Measurements from ENCODE around the gene P2RX4. TPM values are rescaled to one million over a fixed set of nuclear protein-coding genes. Genes with fewer than 3 reads are reported as not detected.
"Not testable (repeated sequence)": the region's sequence is repeated elsewhere in the genome, so short reads cannot be mapped to it uniquely, and the experiment has no call there.

P2RX4 gene
- total RNA-seq (2022) (40.4 and 44.7 TPM in 2 replicates), Bru-seq, nascent RNA (percentile 74 among the genes with signal in this experiment), BruChase-seq, experiment 1, labeled RNA remaining after a 2-hour chase (percentile 73 among the genes with signal in this experiment), BruChase-seq, experiment 2, labeled RNA remaining after a 6-hour chase (percentile 71 among the genes with signal in this experiment)
- long read RNA-seq, transcript P2RX4-203 (13 exons, 1,836 nt): minor isoform, 5 of 96 reads
- long read RNA-seq, transcript P2RX4-202 (12 exons, 2,032 nt): major isoform, 58 of 96 reads
- long read RNA-seq, transcript P2RX4-214 (11 exons, 1,612 nt): minor isoform, 6 of 96 reads
- long read RNA-seq, partial matches to known transcripts: 4 of 96 reads
- long read RNA-seq, other reads (novel, unspliced or antisense): 23 of 96 reads

DNA sequence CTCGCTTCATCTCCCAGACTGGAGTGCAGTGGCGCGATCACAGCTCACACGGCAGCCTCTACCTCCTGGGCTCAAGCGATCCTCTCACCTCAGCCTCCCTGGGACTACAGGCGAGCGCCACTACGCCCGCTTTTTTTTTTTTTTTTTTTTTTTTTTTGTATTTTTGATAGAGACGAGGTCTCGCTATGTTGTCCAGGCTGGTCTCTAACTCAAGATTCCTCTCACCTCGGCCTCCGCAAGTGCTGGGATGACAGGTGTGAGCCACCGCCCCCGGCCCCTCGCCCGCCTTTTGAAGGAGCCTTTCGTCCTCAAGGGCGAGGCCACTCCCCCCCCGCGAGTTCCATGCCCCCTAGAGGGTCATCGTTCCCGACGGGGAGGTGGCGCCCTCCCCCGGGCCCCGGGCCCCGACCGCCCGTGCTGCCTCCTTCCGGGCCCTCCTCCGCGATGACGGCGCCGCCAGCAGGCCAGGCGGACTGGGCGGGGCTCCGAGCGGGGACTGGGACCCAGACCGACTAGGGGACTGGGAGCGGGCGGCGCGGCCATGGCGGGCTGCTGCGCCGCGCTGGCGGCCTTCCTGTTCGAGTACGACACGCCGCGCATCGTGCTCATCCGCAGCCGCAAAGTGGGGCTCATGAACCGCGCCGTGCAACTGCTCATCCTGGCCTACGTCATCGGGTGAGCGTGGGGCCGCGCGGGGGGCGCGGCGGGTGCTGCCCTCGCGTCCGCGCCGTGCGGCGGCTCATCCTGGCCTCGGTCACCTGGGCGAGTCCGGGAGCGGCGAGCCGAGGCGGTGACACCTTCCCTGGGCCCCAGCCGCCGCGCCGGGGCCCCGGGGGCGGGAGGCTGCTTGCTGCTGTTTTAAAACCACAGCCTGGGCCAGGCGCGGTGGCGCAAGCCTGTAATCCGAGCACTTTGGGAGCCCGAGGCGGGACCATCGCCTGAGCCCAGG is at the start of gene P2RX4:
Gene P2RX4 (plus strand): TSS at position 506 of the 949 bp plus-strand sequence. CDS start 36 bp downstream, at position 542.
- Mint-ChIP-seq H3K27ac (ENCODE audit: unreplicated experiment) (peak within 1 kb of the TSS; percentile 96), H3K4me3 (ENCODE audit: unreplicated experiment) (peak within 1 kb of the TSS; percentile 88), H3K36me3 (ENCODE audit: insufficient read depth, unreplicated experiment) (peaks cover 27% of the 10 kb centered on the region), H3K4me1 (ENCODE audit: low read depth, unreplicated experiment) (peaks cover 8% of the 10 kb centered on the region), H3K27me3 (ENCODE audit: insufficient read depth, unreplicated experiment) (no peaks in the 10 kb centered on the region), H3K9me3 (ENCODE audit: unreplicated experiment) (no peaks in the 10 kb centered on the region)
- no TSS peak for BruUV-seq (replicated peaks)
- DNase-seq: peak; percentile 93 to 96
- Histone ChIP-seq H3K36me3 (ENCODE audit: control insufficient read depth, insufficient read depth, low read length) (peaks cover 1% of the 10 kb centered on the region; the same call in 1 of the 2 replicates), H3K27me3 (replicated peaks; ENCODE audit: control insufficient read depth, insufficient read depth, low read length) (no peaks in the 10 kb centered on the region), H3K4me1 (peaks cover 17% of the 10 kb centered on the region), H3K4me3 (ENCODE audit: low read depth, low read length) (peak within 1 kb of the TSS; percentile 68), H3K9me3 (no peaks in the 10 kb centered on the region)
- POLR2A ChIA-PET: no interaction called here
- TF ChIP-seq, protein P1, sequence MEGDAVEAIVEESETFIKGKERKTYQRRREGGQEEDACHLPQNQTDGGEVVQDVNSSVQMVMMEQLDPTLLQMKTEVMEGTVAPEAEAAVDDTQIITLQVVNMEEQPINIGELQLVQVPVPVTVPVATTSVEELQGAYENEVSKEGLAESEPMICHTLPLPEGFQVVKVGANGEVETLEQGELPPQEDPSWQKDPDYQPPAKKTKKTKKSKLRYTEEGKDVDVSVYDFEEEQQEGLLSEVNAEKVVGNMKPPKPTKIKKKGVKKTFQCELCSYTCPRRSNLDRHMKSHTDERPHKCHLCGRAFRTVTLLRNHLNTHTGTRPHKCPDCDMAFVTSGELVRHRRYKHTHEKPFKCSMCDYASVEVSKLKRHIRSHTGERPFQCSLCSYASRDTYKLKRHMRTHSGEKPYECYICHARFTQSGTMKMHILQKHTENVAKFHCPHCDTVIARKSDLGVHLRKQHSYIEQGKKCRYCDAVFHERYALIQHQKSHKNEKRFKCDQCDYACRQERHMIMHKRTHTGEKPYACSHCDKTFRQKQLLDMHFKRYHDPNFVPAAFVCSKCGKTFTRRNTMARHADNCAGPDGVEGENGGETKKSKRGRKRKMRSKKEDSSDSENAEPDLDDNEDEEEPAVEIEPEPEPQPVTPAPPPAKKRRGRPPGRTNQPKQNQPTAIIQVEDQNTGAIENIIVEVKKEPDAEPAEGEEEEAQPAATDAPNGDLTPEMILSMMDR (IDR thresholded peaks at IDR 0.05; ENCODE audit: insufficient read depth in 1 of 2, low read depth in 1 of 2, low read length in 1 of 2, severe bottlenecking in 1 of 2, unreplicated experiment in 1 of 2): peak in 1 of 2 experiments; percentile 43
- intact Hi-C loops (cut with micrococcal nuclease; ENCODE audit: unreplicated experiment): loop anchor here (1.0 kb wide), 1 partner anchor 17 kb away; no protein-coding TSS in a partner anchor
- CTCF ChIA-PET: no interaction called here

DNA sequence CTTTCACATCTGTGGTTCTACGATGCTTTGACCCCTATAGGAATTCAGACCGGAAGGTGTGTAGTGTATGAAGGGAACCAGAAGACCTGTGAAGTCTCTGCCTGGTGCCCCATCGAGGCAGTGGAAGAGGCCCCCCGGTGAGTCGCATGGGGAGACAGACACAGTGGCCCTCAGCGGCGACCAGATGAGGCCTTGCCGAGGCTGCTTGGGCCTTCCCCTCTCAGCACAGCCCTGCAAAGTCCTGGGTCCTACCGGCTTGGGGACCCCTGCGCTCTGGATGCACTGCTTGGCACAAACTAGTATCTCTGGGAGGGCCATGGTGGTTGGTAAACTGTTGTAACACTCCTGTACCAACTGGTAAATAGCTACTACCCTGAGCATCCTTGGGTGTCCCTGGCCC is 47.5 kb upstream of the P2RX4 start:
- 0 out of 2 replicates have a peak, but pooled peaks cover 9% of the 10 kb centered on the region for H3K9me3 ChIP-seq
- H3K36me3 ChIP-seq (ENCODE audit: control insufficient read depth, insufficient read depth, low read length): no peaks in the 10 kb centered on the region
- H3K27me3 Mint-ChIP-seq (ENCODE audit: insufficient read depth, unreplicated experiment): no peaks in the 10 kb centered on the region
- H3K4me1 Mint-ChIP-seq (ENCODE audit: low read depth, unreplicated experiment): peaks cover 13% of the 10 kb centered on the region
- no TSS peak for BruUV-seq (replicated peaks)
- H3K27ac Mint-ChIP-seq (ENCODE audit: unreplicated experiment): no peak overlapping the region
- H3K4me3 Mint-ChIP-seq (ENCODE audit: unreplicated experiment): no peak overlapping the region
- TF ChIP-seq, protein P1 (IDR thresholded peaks at IDR 0.05; ENCODE audit: insufficient read depth in 1 of 2, low read depth in 1 of 2, low read length in 1 of 2, severe bottlenecking in 1 of 2, unreplicated experiment in 1 of 2): no peak
- H3K4me1 ChIP-seq: peaks cover 21% of the 10 kb centered on the region
- CTCF ChIA-PET: no interaction called here
- peaks cover 16% of the 10 kb centered on the region for H3K9me3 Mint-ChIP-seq (ENCODE audit: unreplicated experiment)
- no peaks in the 10 kb centered on the region for H3K36me3 Mint-ChIP-seq (ENCODE audit: insufficient read depth, unreplicated experiment)
- intact Hi-C loops (cut with micrococcal nuclease; ENCODE audit: unreplicated experiment): no loop called here
- no peaks in the 10 kb centered on the region for H3K27me3 ChIP-seq (replicated peaks; ENCODE audit: control insufficient read depth, insufficient read depth, low read length)
- no peak for DNase-seq
- POLR2A ChIA-PET: no interaction called here
- H3K4me3 ChIP-seq (ENCODE audit: low read depth, low read length): no peak overlapping the region

DNA sequence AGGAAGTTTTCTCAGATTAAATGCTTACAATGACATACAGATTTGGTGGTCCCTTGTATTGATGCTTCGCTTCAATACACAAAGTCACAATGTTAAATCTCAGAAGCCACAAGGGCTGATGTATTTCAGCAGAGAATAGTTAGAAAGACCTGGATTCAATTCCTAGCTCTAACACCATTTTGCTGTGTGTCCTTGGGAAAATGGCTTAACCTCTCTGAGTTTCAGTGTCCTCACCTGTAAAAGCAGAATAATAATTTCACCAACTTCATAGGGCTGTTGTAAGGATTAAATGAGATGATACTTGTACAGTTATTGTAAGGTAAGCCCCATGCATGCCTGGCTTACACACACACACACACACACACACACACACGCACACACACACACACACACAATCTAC is 46.9 kb upstream of the P2RX4 start:
- BruUV-seq (replicated peaks): no TSS peak
- ChIA-PET CTCF (no interaction called here), POLR2A (no interaction called here)
- H3K36me3 Mint-ChIP-seq (ENCODE audit: insufficient read depth, unreplicated experiment): no peaks in the 10 kb centered on the region
- Histone ChIP-seq H3K9me3 (0 out of 2 replicates have a peak, but pooled peaks cover 6% of the 10 kb centered on the region), H3K4me1 (peaks cover 23% of the 10 kb centered on the region), H3K36me3 (ENCODE audit: control insufficient read depth, insufficient read depth, low read length) (no peaks in the 10 kb centered on the region), H3K4me3 (ENCODE audit: low read depth, low read length) (no peak overlapping the region), H3K27me3 (replicated peaks; ENCODE audit: control insufficient read depth, insufficient read depth, low read length) (no peaks in the 10 kb centered on the region)
- H3K27ac Mint-ChIP-seq (ENCODE audit: unreplicated experiment): no peak overlapping the region
- intact Hi-C loops (cut with micrococcal nuclease; ENCODE audit: unreplicated experiment): no loop called here
- H3K27me3 Mint-ChIP-seq (ENCODE audit: insufficient read depth, unreplicated experiment): no peaks in the 10 kb centered on the region
- H3K4me3 Mint-ChIP-seq (ENCODE audit: unreplicated experiment): no peak overlapping the region
- TF ChIP-seq, protein P1 (IDR thresholded peaks at IDR 0.05; ENCODE audit: insufficient read depth in 1 of 2, low read depth in 1 of 2, low read length in 1 of 2, severe bottlenecking in 1 of 2, unreplicated experiment in 1 of 2): no peak
- H3K4me1 Mint-ChIP-seq (ENCODE audit: low read depth, unreplicated experiment): peaks cover 13% of the 10 kb centered on the region
- DNase-seq: no peak
- peaks cover 12% of the 10 kb centered on the region for H3K9me3 Mint-ChIP-seq (ENCODE audit: unreplicated experiment)

- H3K9me3 ChIP-seq; H3K27me3 Mint-ChIP-seq (ENCODE audit: insufficient read depth, unreplicated experiment); H3K27me3 ChIP-seq (replicated peaks; ENCODE audit: control insufficient read depth, insufficient read depth, low read length); H3K4me3 ChIP-seq (ENCODE audit: low read depth, low read length); intact Hi-C loops (cut with micrococcal nuclease; ENCODE audit: unreplicated experiment); DNase-seq; H3K4me3 Mint-ChIP-seq (ENCODE audit: unreplicated experiment); CTCF ChIA-PET; H3K36me3 ChIP-seq (ENCODE audit: control insufficient read depth, insufficient read depth, low read length); BruUV-seq (replicated peaks); POLR2A ChIA-PET; H3K9me3 Mint-ChIP-seq (ENCODE audit: unreplicated experiment); H3K36me3 Mint-ChIP-seq (ENCODE audit: insufficient read depth, unreplicated experiment): not testable (repeated sequence)
- H3K4me1 ChIP-seq: peaks cover 23% of the 10 kb centered on the region
- Mint-ChIP-seq H3K27ac (ENCODE audit: unreplicated experiment) (peak overlapping the region; percentile 30), H3K4me1 (ENCODE audit: low read depth, unreplicated experiment) (peaks cover 13% of the 10 kb centered on the region)
These were observed 45.1 kb upstream of the P2RX4 start for GRCh38 chr12:121164839-121165238.
